ENCODE measurements around the gene BYSL. TPM values are rescaled to one million over a fixed set of nuclear protein-coding genes. Genes with fewer than 3 reads are reported as not detected.

BYSL gene
- total and polyA plus RNA-seq, 9 of the 15 experiments (the other 6 are each of a cell fraction or from before 2014, with no cell fraction given) = 22.2 to 92.3 (median 53.4) TPM

DNA sequence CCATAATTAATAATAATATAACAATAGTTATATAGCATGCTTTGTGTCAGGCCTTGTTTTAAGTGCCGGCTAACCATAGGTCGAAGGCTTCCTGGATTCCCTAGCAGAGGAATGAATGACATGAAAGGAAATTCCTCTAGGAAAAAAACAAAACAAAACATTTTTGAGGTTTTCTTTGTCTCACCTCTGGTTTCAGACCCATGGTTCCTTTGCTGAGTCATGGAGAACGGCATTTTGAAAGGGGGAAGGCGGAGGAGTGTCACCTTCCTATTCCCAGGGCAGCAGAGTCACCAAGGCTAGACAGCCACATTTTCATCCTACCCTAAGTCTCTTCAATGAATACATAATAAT is 45.6 kb downstream of the BYSL start (continued):
- TF ChIP-seq MYC (IDR thresholded peaks at IDR 0.05; ENCODE audit: low read depth, low read length) (peak; percentile 5; the same call in 1 of the 2 replicates), MYC (CRISPR knock-in tag; IDR thresholded peaks at IDR 0.05; ENCODE audit: borderline replicate concordance, low read depth) (no peak), CREM (IDR thresholded peaks at IDR 0.05; ENCODE audit: low read depth) (0 out of 2 replicates have a peak, but pooled peaks have one; percentile 15), SAP30 (IDR thresholded peaks at IDR 0.05; ENCODE audit: borderline replicate concordance, insufficient read depth, low read depth, low read length, poor library complexity, severe bottlenecking) (no peak), BCL6 (CRISPR knock-in tag; IDR thresholded peaks at IDR 0.05) (no peak), HNRNPK (IDR thresholded peaks at IDR 0.05; ENCODE audit: low read depth, low read length, poor library complexity, severe bottlenecking) (no peak), CREB1 (IDR thresholded peaks at IDR 0.05) (no peak), CREB1 (CRISPR knock-in tag; IDR thresholded peaks at IDR 0.05) (no peak), MCM3 (IDR thresholded peaks at IDR 0.05) (no peak), FOS (IDR thresholded peaks at IDR 0.05; ENCODE audit: extremely low read depth, insufficient read length) (no peak), ZNF174 (CRISPR knock-in tag; IDR thresholded peaks at IDR 0.05) (no peak), TRIM24 (IDR thresholded peaks at IDR 0.05) (no peak), NCOA1 (IDR thresholded peaks at IDR 0.05; ENCODE audit: low read depth) (no peak)
- TF ChIP-seq, protein P1, sequence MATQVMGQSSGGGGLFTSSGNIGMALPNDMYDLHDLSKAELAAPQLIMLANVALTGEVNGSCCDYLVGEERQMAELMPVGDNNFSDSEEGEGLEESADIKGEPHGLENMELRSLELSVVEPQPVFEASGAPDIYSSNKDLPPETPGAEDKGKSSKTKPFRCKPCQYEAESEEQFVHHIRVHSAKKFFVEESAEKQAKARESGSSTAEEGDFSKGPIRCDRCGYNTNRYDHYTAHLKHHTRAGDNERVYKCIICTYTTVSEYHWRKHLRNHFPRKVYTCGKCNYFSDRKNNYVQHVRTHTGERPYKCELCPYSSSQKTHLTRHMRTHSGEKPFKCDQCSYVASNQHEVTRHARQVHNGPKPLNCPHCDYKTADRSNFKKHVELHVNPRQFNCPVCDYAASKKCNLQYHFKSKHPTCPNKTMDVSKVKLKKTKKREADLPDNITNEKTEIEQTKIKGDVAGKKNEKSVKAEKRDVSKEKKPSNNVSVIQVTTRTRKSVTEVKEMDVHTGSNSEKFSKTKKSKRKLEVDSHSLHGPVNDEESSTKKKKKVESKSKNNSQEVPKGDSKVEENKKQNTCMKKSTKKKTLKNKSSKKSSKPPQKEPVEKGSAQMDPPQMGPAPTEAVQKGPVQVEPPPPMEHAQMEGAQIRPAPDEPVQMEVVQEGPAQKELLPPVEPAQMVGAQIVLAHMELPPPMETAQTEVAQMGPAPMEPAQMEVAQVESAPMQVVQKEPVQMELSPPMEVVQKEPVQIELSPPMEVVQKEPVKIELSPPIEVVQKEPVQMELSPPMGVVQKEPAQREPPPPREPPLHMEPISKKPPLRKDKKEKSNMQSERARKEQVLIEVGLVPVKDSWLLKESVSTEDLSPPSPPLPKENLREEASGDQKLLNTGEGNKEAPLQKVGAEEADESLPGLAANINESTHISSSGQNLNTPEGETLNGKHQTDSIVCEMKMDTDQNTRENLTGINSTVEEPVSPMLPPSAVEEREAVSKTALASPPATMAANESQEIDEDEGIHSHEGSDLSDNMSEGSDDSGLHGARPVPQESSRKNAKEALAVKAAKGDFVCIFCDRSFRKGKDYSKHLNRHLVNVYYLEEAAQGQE (IDR thresholded peaks at IDR 0.05; ENCODE audit: borderline replicate concordance) = no peak
- TF ChIP-seq, protein P1 (CRISPR knock-in tag; IDR thresholded peaks at IDR 0.05; ENCODE audit: low read depth) = no peak
- TF ChIP-seq, protein P2, sequence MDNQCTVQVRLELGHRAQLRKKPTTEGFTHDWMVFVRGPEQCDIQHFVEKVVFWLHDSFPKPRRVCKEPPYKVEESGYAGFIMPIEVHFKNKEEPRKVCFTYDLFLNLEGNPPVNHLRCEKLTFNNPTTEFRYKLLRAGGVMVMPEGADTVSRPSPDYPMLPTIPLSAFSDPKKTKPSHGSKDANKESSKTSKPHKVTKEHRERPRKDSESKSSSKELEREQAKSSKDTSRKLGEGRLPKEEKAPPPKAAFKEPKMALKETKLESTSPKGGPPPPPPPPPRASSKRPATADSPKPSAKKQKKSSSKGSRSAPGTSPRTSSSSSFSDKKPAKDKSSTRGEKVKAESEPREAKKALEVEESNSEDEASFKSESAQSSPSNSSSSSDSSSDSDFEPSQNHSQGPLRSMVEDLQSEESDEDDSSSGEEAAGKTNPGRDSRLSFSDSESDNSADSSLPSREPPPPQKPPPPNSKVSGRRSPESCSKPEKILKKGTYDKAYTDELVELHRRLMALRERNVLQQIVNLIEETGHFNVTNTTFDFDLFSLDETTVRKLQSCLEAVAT (IDR thresholded peaks at IDR 0.05) = no peak
- TF ChIP-seq, protein P3, sequence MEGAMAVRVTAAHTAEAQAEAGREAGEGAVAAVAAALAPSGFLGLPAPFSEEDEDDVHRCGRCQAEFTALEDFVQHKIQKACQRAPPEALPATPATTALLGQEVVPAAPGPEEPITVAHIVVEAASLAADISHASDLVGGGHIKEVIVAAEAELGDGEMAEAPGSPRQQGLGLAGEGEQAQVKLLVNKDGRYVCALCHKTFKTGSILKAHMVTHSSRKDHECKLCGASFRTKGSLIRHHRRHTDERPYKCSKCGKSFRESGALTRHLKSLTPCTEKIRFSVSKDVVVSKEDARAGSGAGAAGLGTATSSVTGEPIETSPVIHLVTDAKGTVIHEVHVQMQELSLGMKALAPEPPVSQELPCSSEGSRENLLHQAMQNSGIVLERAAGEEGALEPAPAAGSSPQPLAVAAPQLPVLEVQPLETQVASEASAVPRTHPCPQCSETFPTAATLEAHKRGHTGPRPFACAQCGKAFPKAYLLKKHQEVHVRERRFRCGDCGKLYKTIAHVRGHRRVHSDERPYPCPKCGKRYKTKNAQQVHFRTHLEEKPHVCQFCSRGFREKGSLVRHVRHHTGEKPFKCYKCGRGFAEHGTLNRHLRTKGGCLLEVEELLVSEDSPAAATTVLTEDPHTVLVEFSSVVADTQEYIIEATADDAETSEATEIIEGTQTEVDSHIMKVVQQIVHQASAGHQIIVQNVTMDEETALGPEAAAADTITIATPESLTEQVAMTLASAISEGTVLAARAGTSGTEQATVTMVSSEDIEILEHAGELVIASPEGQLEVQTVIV (CRISPR knock-in tag; IDR thresholded peaks at IDR 0.05; ENCODE audit: borderline replicate concordance) = no peak
